Uterus (tissue), 2 donors: ENCODE data around the gene SCUBE1.

Source experiments
- CTCF ChIP-seq, 4 experiments: fragments of 200-600 bp in 2 of 4; fragments of 450-650 bp in 2 of 4; sonication (generic) in 2 of 4; IDR thresholded peaks; one replicate each; pipeline ENCODE4 v1.5.1; 2016 to 2019; ENCODE audit warnings: antibody characterized with exemption in 4 of 4, mild to moderate bottlenecking in 2 of 4, moderate library complexity in 1 of 4
- POLR2A ChIP-seq, 2 donors: fragments of 450-650 bp; IDR thresholded peaks; one replicate each; pipeline ENCODE4 v1.6.1; 2016; ENCODE audit warnings: antibody characterized with exemption in 2 of 2, mild to moderate bottlenecking in 1 of 2, moderate library complexity in 1 of 2

GRCh38 chr22:43337385-43337784 is 5.8 kb downstream of the SCUBE1 start:
- TF ChIP-seq POLR2A (IDR thresholded peaks at IDR 0.05) (no peak), CTCF (IDR thresholded peaks at IDR 0.05) (no peak)
